A549 (cell line): ENCODE data around the gene BCAS4. TPM values are rescaled to one million over a fixed set of nuclear protein-coding genes. Genes with fewer than 3 reads are reported as not detected.
A peak's percentile ranks its signal among the peaks of the same experiment; 100 is the strongest.

Source experiments
- BHLHE40 ChIP-seq: IDR thresholded peaks from 2 replicates; pipeline ENCODE4 v1.6.1; 2012; ENCODE audit warnings: low read depth, low read length, inconsistent platforms
- CHD2 ChIP-seq: fragments of 150-350 bp; IDR thresholded peaks from 2 replicates; pipeline ENCODE4 v1.6.1; 2014; ENCODE audit warnings: low read length; ENCODE audit not compliant: partially characterized antibody
- EHF ChIP-seq: fragments of 250-450 bp; sonication (Bioruptor Pico); IDR thresholded peaks from 2 replicates; pipeline ENCODE4 v1.5.0; 2020; ENCODE audit warnings: mild to moderate bottlenecking
- ESRRA ChIP-seq: fragments of 150-350 bp; IDR thresholded peaks from 2 replicates; pipeline ENCODE4 v1.6.1; 2014; ENCODE audit warnings: mild to moderate bottlenecking, low read length, borderline replicate concordance
- FOSB ChIP-seq: fragments of 250-450 bp; sonication (Bioruptor Pico); IDR thresholded peaks from 2 replicates; pipeline ENCODE4 v1.5.0; 2020; ENCODE audit warnings: mild to moderate bottlenecking, moderate library complexity
- HOXA7 ChIP-seq: fragments of 250-450 bp; sonication (Bioruptor Pico); IDR thresholded peaks from 2 replicates; pipeline ENCODE4 v1.5.0; 2020; ENCODE audit warnings: mild to moderate bottlenecking, moderate library complexity
- HOXB5 ChIP-seq: fragments of 250-450 bp; sonication (Bioruptor Pico); IDR thresholded peaks from 2 replicates; pipeline ENCODE4 v1.5.0; 2020; ENCODE audit warnings: mild to moderate bottlenecking, moderate library complexity
- JUN ChIP-seq, 2 experiments: fragments of >200 bp; sonication (Bioruptor Twin); formaldehyde crosslinking; IDR thresholded peaks; 2 replicates in 1 of 2; 3 replicates in 1 of 2; pipeline ENCODE4 v1.6.1; 2016 to 2017
- JUNB ChIP-seq: fragments of >200 bp; sonication (Bioruptor Twin); formaldehyde crosslinking; IDR thresholded peaks from 2 replicates; pipeline ENCODE4 v1.6.1; 2016
- NFE2L2 ChIP-seq: fragments of 150-350 bp; conservative IDR thresholded peaks from 2 replicates; pipeline ENCODE4 v1.6.1; 2014; ENCODE audit warnings: low read length
- NPAS2 ChIP-seq: fragments of 250-450 bp; sonication (Bioruptor Pico); IDR thresholded peaks from 2 replicates; pipeline ENCODE4 v1.8.0; 2022; ENCODE audit warnings: mild to moderate bottlenecking, moderate library complexity, borderline replicate concordance
- PHF8 ChIP-seq: fragments of 200-600 bp; sonication (generic); IDR thresholded peaks from 2 replicates; pipeline ENCODE4 v1.6.1; 2016; ENCODE audit warnings: low read depth, mild to moderate bottlenecking, antibody characterized with exemption, moderate library complexity, borderline replicate concordance
- RAD21 ChIP-seq, 2 experiments: fragments of >200 bp in 1 of 2; sonication (Bioruptor Twin) in 1 of 2; formaldehyde crosslinking in 1 of 2; IDR thresholded peaks in 1 of 2; conservative IDR thresholded peaks in 1 of 2; 2 replicates in 1 of 2; 3 replicates in 1 of 2; pipeline ENCODE4 v1.6.1; 2012 to 2018; ENCODE audit warnings: inconsistent platforms in 1 of 2
- RCOR1 ChIP-seq: fragments of 150-350 bp; IDR thresholded peaks from 2 replicates; pipeline ENCODE4 v1.6.1; 2014; ENCODE audit warnings: antibody characterized with exemption, low read length, low read depth
- TFCP2L1 ChIP-seq: fragments of 250-450 bp; sonication (Bioruptor Pico); IDR thresholded peaks from 2 replicates; pipeline ENCODE4 v1.5.0; 2021; ENCODE audit warnings: mild to moderate bottlenecking
- ZC3H11A ChIP-seq: fragments of 450-650 bp; IDR thresholded peaks from 2 replicates; pipeline ENCODE4 v1.6.1; 2014; ENCODE audit warnings: antibody characterized with exemption, mild to moderate bottlenecking
- ZNF302 ChIP-seq: fragments of 250-450 bp; sonication (Bioruptor Pico); IDR thresholded peaks from 2 replicates; pipeline ENCODE4 v1.9.0; 2021; ENCODE audit warnings: inconsistent platforms, mild to moderate bottlenecking, moderate library complexity
- polyA plus RNA-seq, 4 experiments: library from polyadenylated mRNA; depleted of rRNA in 3 of 4; stranded (reverse); fragments of >200 nt; fragmentation: RNase III in 1 of 4; extraction: RNeasy Plus Mini Kit Qiagen cat#74134 plus additional on column Dnase treatment in 1 of 4; gene quantifications; 2 replicates in 3 of 4; 3 replicates in 1 of 4; pipeline ENCODE4 v1.2.3, GENCODE V29; 2011 to 2017
- TF ChIP-seq, protein P1 (sequence below): fragments of 200-600 bp; sonication (generic); IDR thresholded peaks from 2 replicates; pipeline ENCODE4 v1.6.1; 2016; ENCODE audit warnings: antibody characterized with exemption, mild to moderate bottlenecking, moderate library complexity
- TF ChIP-seq, protein P2 (sequence below): IDR thresholded peaks from 2 replicates; pipeline ENCODE4 v1.6.1; 2012
- TF ChIP-seq, protein P3 (sequence below): fragments of >200 bp; sonication (Bioruptor Twin); formaldehyde crosslinking; IDR thresholded peaks from 3 replicates; pipeline ENCODE4 v1.6.1; 2016
- TF ChIP-seq, protein P4 (sequence below): fragments of 450-650 bp; IDR thresholded peaks from 2 replicates; pipeline ENCODE4 v1.6.1; 2014; ENCODE audit warnings: antibody characterized with exemption
- TF ChIP-seq, protein P5 (sequence below): fragments of >200 bp; sonication (Bioruptor Twin); formaldehyde crosslinking; IDR thresholded peaks from 3 replicates; pipeline ENCODE4 v1.5.1; 2016
- TF ChIP-seq, protein P6 (sequence below): IDR thresholded peaks from 2 replicates; pipeline ENCODE4 v1.6.1; 2012; ENCODE audit warnings: low read depth, borderline replicate concordance
- TF ChIP-seq, protein P7 (sequence below): IDR thresholded peaks from 2 replicates; pipeline ENCODE4 v1.6.1; 2012

Gene BCAS4
- polyA plus RNA-seq, 2 of the 4 experiments (the other 2 are of a cell fraction), result 16.9 to 48.4 TPM

DNA sequence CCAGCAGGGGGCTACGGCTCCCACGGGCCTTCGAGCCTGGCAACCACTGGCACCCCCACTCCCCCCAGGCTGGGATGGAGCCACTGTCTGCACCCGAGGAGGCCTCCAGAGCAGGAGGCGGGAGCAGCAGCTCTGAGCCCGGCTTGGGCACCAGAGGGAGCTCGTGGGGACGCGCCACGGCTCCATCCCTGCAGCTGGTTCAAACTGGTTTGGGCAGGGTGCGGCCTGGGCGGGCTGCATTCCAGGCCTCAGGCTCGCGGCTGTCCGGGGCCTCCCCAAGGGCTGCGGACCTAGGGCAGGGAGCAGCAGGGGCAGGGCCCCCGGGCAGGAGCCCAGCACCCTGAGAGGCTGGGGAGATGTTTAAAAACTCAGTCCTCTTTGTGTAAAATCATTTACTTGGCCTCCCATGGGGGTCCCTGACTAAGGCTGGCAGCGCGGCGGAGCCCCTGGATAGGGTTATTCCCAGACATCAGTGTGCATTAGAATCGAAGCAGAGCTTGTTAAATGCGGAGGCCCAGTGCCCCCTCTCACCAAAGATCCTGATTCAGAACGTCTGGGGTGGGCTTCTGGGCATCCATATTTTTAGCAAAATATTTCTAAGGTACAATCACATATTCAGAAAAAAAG lies 4.1 kb upstream of the BCAS4 start (continued):
- TF ChIP-seq, protein P1, sequence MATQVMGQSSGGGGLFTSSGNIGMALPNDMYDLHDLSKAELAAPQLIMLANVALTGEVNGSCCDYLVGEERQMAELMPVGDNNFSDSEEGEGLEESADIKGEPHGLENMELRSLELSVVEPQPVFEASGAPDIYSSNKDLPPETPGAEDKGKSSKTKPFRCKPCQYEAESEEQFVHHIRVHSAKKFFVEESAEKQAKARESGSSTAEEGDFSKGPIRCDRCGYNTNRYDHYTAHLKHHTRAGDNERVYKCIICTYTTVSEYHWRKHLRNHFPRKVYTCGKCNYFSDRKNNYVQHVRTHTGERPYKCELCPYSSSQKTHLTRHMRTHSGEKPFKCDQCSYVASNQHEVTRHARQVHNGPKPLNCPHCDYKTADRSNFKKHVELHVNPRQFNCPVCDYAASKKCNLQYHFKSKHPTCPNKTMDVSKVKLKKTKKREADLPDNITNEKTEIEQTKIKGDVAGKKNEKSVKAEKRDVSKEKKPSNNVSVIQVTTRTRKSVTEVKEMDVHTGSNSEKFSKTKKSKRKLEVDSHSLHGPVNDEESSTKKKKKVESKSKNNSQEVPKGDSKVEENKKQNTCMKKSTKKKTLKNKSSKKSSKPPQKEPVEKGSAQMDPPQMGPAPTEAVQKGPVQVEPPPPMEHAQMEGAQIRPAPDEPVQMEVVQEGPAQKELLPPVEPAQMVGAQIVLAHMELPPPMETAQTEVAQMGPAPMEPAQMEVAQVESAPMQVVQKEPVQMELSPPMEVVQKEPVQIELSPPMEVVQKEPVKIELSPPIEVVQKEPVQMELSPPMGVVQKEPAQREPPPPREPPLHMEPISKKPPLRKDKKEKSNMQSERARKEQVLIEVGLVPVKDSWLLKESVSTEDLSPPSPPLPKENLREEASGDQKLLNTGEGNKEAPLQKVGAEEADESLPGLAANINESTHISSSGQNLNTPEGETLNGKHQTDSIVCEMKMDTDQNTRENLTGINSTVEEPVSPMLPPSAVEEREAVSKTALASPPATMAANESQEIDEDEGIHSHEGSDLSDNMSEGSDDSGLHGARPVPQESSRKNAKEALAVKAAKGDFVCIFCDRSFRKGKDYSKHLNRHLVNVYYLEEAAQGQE, result peak; percentile 66
- TF ChIP-seq FOSB (CRISPR knock-in tag), result no peak
- TF ChIP-seq, protein P2, sequence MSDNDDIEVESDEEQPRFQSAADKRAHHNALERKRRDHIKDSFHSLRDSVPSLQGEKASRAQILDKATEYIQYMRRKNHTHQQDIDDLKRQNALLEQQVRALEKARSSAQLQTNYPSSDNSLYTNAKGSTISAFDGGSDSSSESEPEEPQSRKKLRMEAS, result peak; percentile 93
- no peak for TF ChIP-seq JUNB
- TF ChIP-seq, protein P3, sequence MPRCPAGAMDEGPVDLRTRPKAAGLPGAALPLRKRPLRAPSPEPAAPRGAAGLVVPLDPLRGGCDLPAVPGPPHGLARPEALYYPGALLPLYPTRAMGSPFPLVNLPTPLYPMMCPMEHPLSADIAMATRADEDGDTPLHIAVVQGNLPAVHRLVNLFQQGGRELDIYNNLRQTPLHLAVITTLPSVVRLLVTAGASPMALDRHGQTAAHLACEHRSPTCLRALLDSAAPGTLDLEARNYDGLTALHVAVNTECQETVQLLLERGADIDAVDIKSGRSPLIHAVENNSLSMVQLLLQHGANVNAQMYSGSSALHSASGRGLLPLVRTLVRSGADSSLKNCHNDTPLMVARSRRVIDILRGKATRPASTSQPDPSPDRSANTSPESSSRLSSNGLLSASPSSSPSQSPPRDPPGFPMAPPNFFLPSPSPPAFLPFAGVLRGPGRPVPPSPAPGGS, result peak; percentile 50; the same call in 1 of the 3 replicates
- no peak for TF ChIP-seq ZC3H11A
- TF ChIP-seq EHF (CRISPR knock-in tag), result peak; percentile 73; the same call in 1 of the 2 replicates
- TF ChIP-seq, protein P4, sequence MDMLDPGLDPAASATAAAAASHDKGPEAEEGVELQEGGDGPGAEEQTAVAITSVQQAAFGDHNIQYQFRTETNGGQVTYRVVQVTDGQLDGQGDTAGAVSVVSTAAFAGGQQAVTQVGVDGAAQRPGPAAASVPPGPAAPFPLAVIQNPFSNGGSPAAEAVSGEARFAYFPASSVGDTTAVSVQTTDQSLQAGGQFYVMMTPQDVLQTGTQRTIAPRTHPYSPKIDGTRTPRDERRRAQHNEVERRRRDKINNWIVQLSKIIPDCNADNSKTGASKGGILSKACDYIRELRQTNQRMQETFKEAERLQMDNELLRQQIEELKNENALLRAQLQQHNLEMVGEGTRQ, result no peak
- no peak for TF ChIP-seq BHLHE40
- TF ChIP-seq JUN (IDR thresholded peaks at IDR 0.05), result peak; percentile 43 to 67; a peak in 4 of 5 replicates
- no peak for TF ChIP-seq NPAS2
- TF ChIP-seq, protein P5, sequence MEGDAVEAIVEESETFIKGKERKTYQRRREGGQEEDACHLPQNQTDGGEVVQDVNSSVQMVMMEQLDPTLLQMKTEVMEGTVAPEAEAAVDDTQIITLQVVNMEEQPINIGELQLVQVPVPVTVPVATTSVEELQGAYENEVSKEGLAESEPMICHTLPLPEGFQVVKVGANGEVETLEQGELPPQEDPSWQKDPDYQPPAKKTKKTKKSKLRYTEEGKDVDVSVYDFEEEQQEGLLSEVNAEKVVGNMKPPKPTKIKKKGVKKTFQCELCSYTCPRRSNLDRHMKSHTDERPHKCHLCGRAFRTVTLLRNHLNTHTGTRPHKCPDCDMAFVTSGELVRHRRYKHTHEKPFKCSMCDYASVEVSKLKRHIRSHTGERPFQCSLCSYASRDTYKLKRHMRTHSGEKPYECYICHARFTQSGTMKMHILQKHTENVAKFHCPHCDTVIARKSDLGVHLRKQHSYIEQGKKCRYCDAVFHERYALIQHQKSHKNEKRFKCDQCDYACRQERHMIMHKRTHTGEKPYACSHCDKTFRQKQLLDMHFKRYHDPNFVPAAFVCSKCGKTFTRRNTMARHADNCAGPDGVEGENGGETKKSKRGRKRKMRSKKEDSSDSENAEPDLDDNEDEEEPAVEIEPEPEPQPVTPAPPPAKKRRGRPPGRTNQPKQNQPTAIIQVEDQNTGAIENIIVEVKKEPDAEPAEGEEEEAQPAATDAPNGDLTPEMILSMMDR, result peak; percentile 68
- TF ChIP-seq RCOR1, result no peak
- no peak for TF ChIP-seq TFCP2L1 (CRISPR knock-in tag)
- TF ChIP-seq, protein P6, sequence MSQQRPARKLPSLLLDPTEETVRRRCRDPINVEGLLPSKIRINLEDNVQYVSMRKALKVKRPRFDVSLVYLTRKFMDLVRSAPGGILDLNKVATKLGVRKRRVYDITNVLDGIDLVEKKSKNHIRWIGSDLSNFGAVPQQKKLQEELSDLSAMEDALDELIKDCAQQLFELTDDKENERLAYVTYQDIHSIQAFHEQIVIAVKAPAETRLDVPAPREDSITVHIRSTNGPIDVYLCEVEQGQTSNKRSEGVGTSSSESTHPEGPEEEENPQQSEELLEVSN, result peak; percentile 74; the same call in 1 of the 2 replicates
- TF ChIP-seq CHD2, result no peak
- TF ChIP-seq PHF8, result peak; percentile 59; the same call in 1 of the 2 replicates
- no peak for TF ChIP-seq NFE2L2
- peak; percentile 46; the same call in 1 of the 2 replicates for TF ChIP-seq ZNF302 (CRISPR knock-in tag)
- TF ChIP-seq ESRRA, result no peak
- TF ChIP-seq RAD21 (conservative IDR thresholded peaks at IDR 0.05 in 1 of 2, IDR thresholded peaks at IDR 0.05 in 1 of 2), result peak; percentile 31 to 57; a peak in 4 of 5 replicates
- TF ChIP-seq HOXB5 (CRISPR knock-in tag), result peak; percentile 83
- TF ChIP-seq, protein P7, sequence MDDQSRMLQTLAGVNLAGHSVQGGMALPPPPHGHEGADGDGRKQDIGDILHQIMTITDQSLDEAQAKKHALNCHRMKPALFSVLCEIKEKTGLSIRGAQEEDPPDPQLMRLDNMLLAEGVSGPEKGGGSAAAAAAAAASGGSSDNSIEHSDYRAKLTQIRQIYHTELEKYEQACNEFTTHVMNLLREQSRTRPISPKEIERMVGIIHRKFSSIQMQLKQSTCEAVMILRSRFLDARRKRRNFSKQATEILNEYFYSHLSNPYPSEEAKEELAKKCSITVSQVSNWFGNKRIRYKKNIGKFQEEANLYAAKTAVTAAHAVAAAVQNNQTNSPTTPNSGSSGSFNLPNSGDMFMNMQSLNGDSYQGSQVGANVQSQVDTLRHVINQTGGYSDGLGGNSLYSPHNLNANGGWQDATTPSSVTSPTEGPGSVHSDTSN, result no peak
- TF ChIP-seq HOXA7 (CRISPR knock-in tag), result no peak
